H1 (cell line): Measurements from ENCODE around the gene XPNPEP2. TPM values are rescaled to one million over a fixed set of nuclear protein-coding genes. Genes with fewer than 3 reads are reported as not detected.

Experiments used
- CTCF ChIA-PET: fragments of 300-600 bp; sonication (Branson Sonifier 250); formaldehyde crosslinking; loops from one replicate; lab custom pipeline; 2021; ENCODE audit not compliant: partially characterized antibody; lab: Charles Lee
- POLR2A ChIA-PET: fragments of 300-600 bp; sonication (Branson Sonifier 250); formaldehyde crosslinking; loops from one replicate; lab custom pipeline; 2021; ENCODE audit warnings: inconsistent platforms; ENCODE audit not compliant: partially characterized antibody; lab: Charles Lee
- DNase-seq, 2 experiments: peaks; one replicate each; pipeline versions ENCODE4 v3.0.0 to v3.0.0-alpha.2; 2010 to 2022; ENCODE audit warnings: low spot score in 2 of 2, low read depth in 1 of 2, mixed read lengths in 1 of 2
- FAIRE-seq: peaks from 2 replicates; lab custom pipeline; 2011; peaks lifted over from hg19 to GRCh38; lab: Jason Lieb, UNC
- H2AFZ ChIP-seq: 2 replicates; pipeline ENCODE4 v1.8.1; 2012; ENCODE audit warnings: low read length, inconsistent platforms
- H2AK5ac ChIP-seq: 2 replicates; pipeline ENCODE4 v1.6.1; 2013; ENCODE audit warnings: low read depth, low read length
- H2BK120ac ChIP-seq: replicated peaks from 2 replicates; pipeline ENCODE3; 2013; ENCODE audit warnings: low read depth, low read length, inconsistent platforms
- H2BK12ac ChIP-seq: 2 replicates; pipeline ENCODE4 v1.6.1; 2013; ENCODE audit warnings: low read depth, low read length
- H2BK15ac ChIP-seq: 2 replicates; pipeline ENCODE4 v1.6.1; 2013; ENCODE audit warnings: low read length
- H2BK20ac ChIP-seq: 2 replicates; pipeline ENCODE4 v1.6.1; 2013; ENCODE audit warnings: low read length
- H2BK5ac ChIP-seq: 2 replicates; pipeline ENCODE4 v1.6.1; 2013; ENCODE audit warnings: low read depth, low read length
- H3K14ac ChIP-seq: 2 replicates; pipeline ENCODE4 v1.6.1; 2013; ENCODE audit warnings: inconsistent platforms; ENCODE audit not compliant: insufficient read length
- H3K18ac ChIP-seq: 2 replicates; pipeline ENCODE4 v1.6.1; 2013; ENCODE audit warnings: low read length; ENCODE audit errors: extremely low read depth
- H3K23ac ChIP-seq: 2 replicates; pipeline ENCODE4 v1.6.1; 2013; ENCODE audit warnings: inconsistent platforms; ENCODE audit not compliant: insufficient read length
- H3K23me2 ChIP-seq: 2 replicates; pipeline ENCODE4 v1.6.1; 2013; ENCODE audit warnings: low read depth, low read length
- H3K27ac ChIP-seq: 2 replicates; pipeline ENCODE4 v1.6.1; 2011; ENCODE audit warnings: low read depth, low read length, inconsistent platforms
- H3K27me3 ChIP-seq, 4 experiments: replicated peaks in 1 of 4; 1 replicate in 1 of 4; 2 replicates in 3 of 4; pipeline versions ENCODE4 v1.6.1 to v1.8.1; 2011 to 2013; ENCODE audit warnings: low read length in 3 of 4, mild to moderate bottlenecking in 3 of 4, inconsistent platforms in 2 of 4, mixed read lengths in 2 of 4, moderate library complexity in 1 of 4; ENCODE audit not compliant: control insufficient read depth in 3 of 4, insufficient read depth in 3 of 4; ENCODE audit errors: extremely low read depth in 1 of 4
- H3K36me3 ChIP-seq, 4 experiments: 2 replicates each; pipeline versions ENCODE4 v1.6.1 to v1.8.1; 2011 to 2013; ENCODE audit warnings: mild to moderate bottlenecking in 4 of 4, low read length in 3 of 4, moderate library complexity in 2 of 4, control low read depth in 1 of 4, inconsistent platforms in 1 of 4; ENCODE audit not compliant: insufficient read depth in 4 of 4, control insufficient read depth in 2 of 4
- H3K4ac ChIP-seq: replicated peaks from 2 replicates; pipeline ENCODE3; 2013; ENCODE audit warnings: low read length, low read depth, mixed read lengths, inconsistent platforms; ENCODE audit not compliant: insufficient read length
- H3K4me1 ChIP-seq, 4 experiments: replicated peaks in 1 of 4; 1 replicate in 1 of 4; 2 replicates in 3 of 4; pipeline versions ENCODE4 v1.6.1 to v1.8.1; 2011 to 2013; ENCODE audit warnings: low read length in 3 of 4, inconsistent platforms in 2 of 4, mixed read lengths in 1 of 4; ENCODE audit not compliant: insufficient read depth in 4 of 4, control insufficient read depth in 3 of 4
- H3K4me2 ChIP-seq, 2 experiments: 2 replicates each; pipeline versions ENCODE4 v1.6.1 to v1.8.1; 2011 to 2013; ENCODE audit warnings: low read depth in 2 of 2, low read length in 2 of 2, control low read depth in 1 of 2, inconsistent platforms in 1 of 2, mild to moderate bottlenecking in 1 of 2; ENCODE audit not compliant: insufficient read depth in 1 of 2
- H3K4me3 ChIP-seq, 4 experiments: fragments of 200-600, 300-600 bp in 1 of 4; sonication (generic), shearing (Covaris generic), sonication (Bioruptor Twin) in 1 of 4; 2 replicates each; pipeline versions ENCODE4 v1.5.1 to v1.8.1; 2011 to 2016; ENCODE audit warnings: low read length in 4 of 4, low read depth in 3 of 4, control low read depth in 2 of 4, inconsistent platforms in 2 of 4, mild to moderate bottlenecking in 2 of 4, mixed read lengths in 1 of 4, moderate library complexity in 1 of 4; ENCODE audit not compliant: insufficient read depth in 2 of 4; ENCODE audit errors: extremely low read depth in 1 of 4
- H3K56ac ChIP-seq: replicated peaks from 2 replicates; pipeline ENCODE3; 2013; ENCODE audit warnings: low read depth, mild to moderate bottlenecking, mixed read lengths, low read length, inconsistent platforms; ENCODE audit not compliant: insufficient read length
- H3K79me1 ChIP-seq: 2 replicates; pipeline ENCODE4 v1.6.1; 2013; ENCODE audit warnings: low read depth, low read length, control low read depth
- H3K79me2 ChIP-seq, 2 experiments: 2 replicates each; pipeline versions ENCODE4 v1.6.1 to v1.8.1; 2012 to 2013; ENCODE audit warnings: low read length in 2 of 2, mild to moderate bottlenecking in 2 of 2, inconsistent platforms in 1 of 2; ENCODE audit not compliant: insufficient read depth in 2 of 2, control insufficient read depth in 1 of 2
- H3K9ac ChIP-seq, 4 experiments: replicated peaks in 1 of 4; 1 replicate in 1 of 4; 2 replicates in 3 of 4; pipeline versions ENCODE4 v1.6.1 to v1.8.1; 2011 to 2013; ENCODE audit warnings: low read depth in 3 of 4, low read length in 3 of 4, control low read depth in 2 of 4, mild to moderate bottlenecking in 2 of 4, moderate library complexity in 2 of 4, inconsistent platforms in 1 of 4; ENCODE audit errors: extremely low read depth in 1 of 4
- H3K9me3 ChIP-seq, 2 experiments: 2 replicates each; pipeline versions ENCODE4 v1.6.1 to v1.8.1; 2012 to 2013; ENCODE audit warnings: mild to moderate bottlenecking in 2 of 2, moderate library complexity in 2 of 2, control low read depth in 1 of 2, inconsistent platforms in 1 of 2, low read depth in 1 of 2, low read length in 1 of 2, mixed read lengths in 1 of 2; ENCODE audit not compliant: insufficient read depth in 2 of 2
- H4K20me1 ChIP-seq, 2 experiments: replicated peaks in 1 of 2; 2 replicates each; pipeline versions ENCODE3 to v1.8.1; 2011 to 2013; ENCODE audit warnings: inconsistent platforms in 2 of 2, low read length in 2 of 2, mild to moderate bottlenecking in 1 of 2; ENCODE audit not compliant: insufficient read depth in 2 of 2, control insufficient read depth in 1 of 2
- H4K5ac ChIP-seq: 2 replicates; pipeline ENCODE4 v1.6.1; 2013; ENCODE audit warnings: low read length, low read depth, mixed read lengths, inconsistent platforms; ENCODE audit not compliant: insufficient read length
- H4K8ac ChIP-seq: 2 replicates; pipeline ENCODE4 v1.8.0; 2013; ENCODE audit warnings: mild to moderate bottlenecking, moderate library complexity, low read length, inconsistent platforms; ENCODE audit not compliant: insufficient read depth; ENCODE audit errors: extremely low read depth
- H4K91ac ChIP-seq: replicated peaks from 2 replicates; pipeline ENCODE3; 2013; ENCODE audit warnings: low read length, mixed read lengths, inconsistent platforms; ENCODE audit not compliant: insufficient read length
- RAD21 ChIP-seq, 2 experiments: IDR thresholded peaks in 1 of 2; conservative IDR thresholded peaks in 1 of 2; 2 replicates each; pipeline ENCODE4 v1.6.1; 2011; ENCODE audit warnings: low read depth in 2 of 2, low read length in 2 of 2, improper control_type of control experiment in 1 of 2, inconsistent platforms in 1 of 2, mild to moderate bottlenecking in 1 of 2, moderate library complexity in 1 of 2
- RXRA ChIP-seq: IDR thresholded peaks from 2 replicates; pipeline ENCODE4 v1.6.1; 2011; ENCODE audit warnings: low read depth, mild to moderate bottlenecking, low read length, moderate library complexity; ENCODE audit not compliant: insufficient read depth
- SIN3A ChIP-seq, 2 experiments: IDR thresholded peaks in 1 of 2; conservative IDR thresholded peaks in 1 of 2; 2 replicates each; pipeline ENCODE4 v1.6.1; 2011 to 2012; ENCODE audit warnings: low read length in 2 of 2, improper control_type of control experiment in 1 of 2, low read depth in 1 of 2, mild to moderate bottlenecking in 1 of 2
- TEAD4 ChIP-seq: IDR thresholded peaks from 2 replicates; pipeline ENCODE4 v1.6.1; 2012; ENCODE audit warnings: low read depth, low read length, inconsistent platforms, mixed read lengths
- WGBS, 2 experiments: shearing (Covaris generic) in 1 of 2; methylation state at CpG; one replicate each; pipeline versions ENCODE4 v1.1.6 to v1.1.7; 2013 to 2015; ENCODE audit warnings: low lambda C conversion rate in 2 of 2, mixed read lengths in 2 of 2, inconsistent platforms in 1 of 2, low coverage in 1 of 2, missing lambda C conversion rate in 1 of 2; ENCODE audit not compliant: insufficient replicate concordance in 2 of 2, insufficient coverage in 1 of 2, insufficient read length in 1 of 2; ENCODE audit errors: extremely low coverage in 1 of 2, missing lambda C conversion rate in 1 of 2; 5-methylcytosine and 5-hydroxymethylcytosine counted together
- polyA plus RNA-seq, 7 experiments: library from polyadenylated mRNA; depleted of rRNA in 3 of 7; stranded (reverse) in 5 of 7; unstranded in 2 of 7; fragments of >200 nt in 5 of 7; fragments of 200-250 nt in 2 of 7; gene quantifications; 1 replicate in 5 of 7; 2 replicates in 1 of 7; 4 replicates in 1 of 7; pipeline versions ENCODE4 v1.2.1 to v1.2.3, GENCODE V29; 2011 to 2013; ENCODE audit warnings: missing spikeins in 2 of 7, mixed read lengths in 2 of 7
- total RNA-seq: library from RNA; stranded (reverse); fragmentation: NEBNext Ultra II Directional; extraction: Animal tissue kit (Norgen Biotek cat#: 25700); gene quantifications from 2 replicates; pipeline ENCODE4 v1.2.1, GENCODE V29; 2021
- TF ChIP-seq, protein P1 (sequence below), 3 experiments: IDR thresholded peaks; 1 replicate in 2 of 3; 2 replicates in 1 of 3; pipeline versions ENCODE4 v1.5.1 to v1.6.1; 2011; ENCODE audit warnings: low read length in 3 of 3, mild to moderate bottlenecking in 3 of 3, inconsistent platforms in 2 of 3, low read depth in 1 of 3, moderate library complexity in 1 of 3; ENCODE audit not compliant: insufficient read depth in 1 of 3; ENCODE audit errors: control extremely low read depth in 1 of 3

The XPNPEP2 gene
- total and polyA plus RNA-seq, 2 of the 8 experiments (the other 6 are each of a cell fraction or from before 2014, with no cell fraction given), result 0.27 TPM; not detected in 1

DNA sequence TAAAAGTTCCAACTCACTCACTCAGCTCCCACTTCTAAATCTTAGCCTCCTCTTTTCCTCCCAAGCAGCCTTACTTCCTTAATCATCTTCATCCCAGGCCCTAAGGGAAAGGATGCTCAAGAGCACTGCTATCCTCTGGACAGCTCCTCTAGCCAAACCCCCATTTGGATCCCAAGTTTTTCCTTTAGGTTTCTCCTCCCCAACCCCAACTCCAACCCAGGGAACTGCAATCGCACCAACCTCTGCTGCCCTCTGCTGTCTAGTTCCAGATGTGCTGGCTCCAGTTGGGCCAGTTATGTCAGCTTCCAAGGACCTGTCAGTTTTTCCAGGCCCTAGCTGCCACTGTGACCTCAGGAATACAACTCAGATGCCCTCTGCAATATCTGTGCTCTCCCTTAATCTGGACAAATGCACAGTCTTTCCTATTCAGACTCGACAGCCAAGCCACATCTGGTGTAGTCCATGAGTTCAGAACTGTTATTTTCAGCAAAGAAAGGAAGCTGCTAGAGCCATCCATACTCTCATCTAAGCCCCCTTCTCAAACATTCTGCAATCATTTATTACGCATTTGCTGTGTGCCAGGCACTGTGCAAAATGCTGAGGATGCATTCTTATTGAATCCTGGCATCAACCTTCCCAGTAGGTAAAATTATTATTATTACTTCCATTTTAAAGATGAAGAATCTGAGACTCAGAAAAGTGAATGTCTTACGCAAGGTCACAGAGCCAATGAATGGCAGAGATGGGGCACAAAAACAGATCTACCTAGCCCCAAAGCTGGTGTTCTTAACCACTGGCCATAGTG, 12.3 kb upstream of the XPNPEP2 start:
- H2BK20ac ChIP-seq, result no peak overlapping the region
- H3K27me3 ChIP-seq, result no peaks in the 10 kb centered on the region; a peak in 1 of 7 replicates
- H2BK12ac ChIP-seq, result no peak overlapping the region
- H3K4me1 ChIP-seq, result peaks cover 0 to 2% (median 0%) of the 10 kb centered on the region in 4 experiments; a peak in 2 of 7 replicates
- TF ChIP-seq TEAD4 (0 out of 2 replicates have a peak, but pooled peaks have one; percentile 2), RAD21 (IDR thresholded peaks at IDR 0.05 in 1 of 2, conservative IDR thresholded peaks at IDR 0.05 in 1 of 2; ENCODE audit: low read depth in 2 of 2, low read length in 2 of 2) (peak; percentile 94 to 98), SIN3A (conservative IDR thresholded peaks at IDR 0.05 in 1 of 2, IDR thresholded peaks at IDR 0.05 in 1 of 2; ENCODE audit: low read depth in 1 of 2, low read length in 2 of 2) (peak; percentile 55 to 77; a peak in 1 of 4 replicates), RXRA (no peak)
- TF ChIP-seq, protein P1, sequence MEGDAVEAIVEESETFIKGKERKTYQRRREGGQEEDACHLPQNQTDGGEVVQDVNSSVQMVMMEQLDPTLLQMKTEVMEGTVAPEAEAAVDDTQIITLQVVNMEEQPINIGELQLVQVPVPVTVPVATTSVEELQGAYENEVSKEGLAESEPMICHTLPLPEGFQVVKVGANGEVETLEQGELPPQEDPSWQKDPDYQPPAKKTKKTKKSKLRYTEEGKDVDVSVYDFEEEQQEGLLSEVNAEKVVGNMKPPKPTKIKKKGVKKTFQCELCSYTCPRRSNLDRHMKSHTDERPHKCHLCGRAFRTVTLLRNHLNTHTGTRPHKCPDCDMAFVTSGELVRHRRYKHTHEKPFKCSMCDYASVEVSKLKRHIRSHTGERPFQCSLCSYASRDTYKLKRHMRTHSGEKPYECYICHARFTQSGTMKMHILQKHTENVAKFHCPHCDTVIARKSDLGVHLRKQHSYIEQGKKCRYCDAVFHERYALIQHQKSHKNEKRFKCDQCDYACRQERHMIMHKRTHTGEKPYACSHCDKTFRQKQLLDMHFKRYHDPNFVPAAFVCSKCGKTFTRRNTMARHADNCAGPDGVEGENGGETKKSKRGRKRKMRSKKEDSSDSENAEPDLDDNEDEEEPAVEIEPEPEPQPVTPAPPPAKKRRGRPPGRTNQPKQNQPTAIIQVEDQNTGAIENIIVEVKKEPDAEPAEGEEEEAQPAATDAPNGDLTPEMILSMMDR (IDR thresholded peaks at IDR 0.05; ENCODE audit: control extremely low read depth in 1 of 3, insufficient read depth in 1 of 3, low read depth in 1 of 3, low read length in 3 of 3), result peak; percentile 70 to 93 (median 82)
- no peak overlapping the region for H3K56ac ChIP-seq
- no peaks in the 10 kb centered on the region for H3K36me3 ChIP-seq
- H4K8ac ChIP-seq, result no peak overlapping the region
- no peak overlapping the region for H3K18ac ChIP-seq
- H2BK120ac ChIP-seq, result no peak overlapping the region
- H3K9me3 ChIP-seq, result no peaks in the 10 kb centered on the region
- no peak overlapping the region for H3K9ac ChIP-seq
- H4K5ac ChIP-seq, result no peak overlapping the region
- ChIA-PET CTCF (interaction anchor here (0.8 to 11.8 kb wide), 29 partner anchors 9 to 124 kb away, joined by 3 to 144 read pairs (median 5); partner anchors contain the start of genes APLN and XPNPEP2), POLR2A (no interaction called here)
- 45% methylated on average over 4 of the region's 4 CpGs; no CpG with 5 or more reads in 1 of the 2 experiments for WGBS, 2 experiments
- H3K4ac ChIP-seq, result no peak overlapping the region
- H3K27ac ChIP-seq, result no peak overlapping the region
- H4K20me1 ChIP-seq, result no peaks in the 10 kb centered on the region
- no peak overlapping the region for H3K14ac ChIP-seq
- no peak overlapping the region for H4K91ac ChIP-seq
- no peak overlapping the region for H3K4me2 ChIP-seq
- peak; percentile 34 to 75 for DNase-seq
- H3K23me2 ChIP-seq, result no peaks in the 10 kb centered on the region
- no peak overlapping the region for H2BK5ac ChIP-seq
- H2AK5ac ChIP-seq, result no peak overlapping the region
- no peaks in the 10 kb centered on the region for H3K79me2 ChIP-seq
- H2BK15ac ChIP-seq, result no peak overlapping the region
- H3K23ac ChIP-seq, result no peak overlapping the region
- no peak overlapping the region for H3K4me3 ChIP-seq
- peak; percentile 79 for FAIRE-seq
- no peak overlapping the region for H2AFZ ChIP-seq
- H3K79me1 ChIP-seq, result no peaks in the 10 kb centered on the region
